Neutrophil (primary cell): ENCODE results near the gene TYW1.
"Not testable (repeated sequence)": the region's sequence is repeated elsewhere in the genome, so short reads cannot be mapped to it uniquely, and the experiment has no call there.

Experiments used
- H3K27ac ChIP-seq: fragments of 200-600 bp; sonication (generic); 2 replicates; pipeline ENCODE4 v1.5.1; 2016; ENCODE audit warnings: mild to moderate bottlenecking, moderate library complexity
- H3K27me3 ChIP-seq: fragments of 200-600 bp; sonication (generic); 2 replicates; pipeline ENCODE4 v1.6.0; 2016; ENCODE audit warnings: mild to moderate bottlenecking
- H3K36me3 ChIP-seq: fragments of 200-600 bp; sonication (generic); 2 replicates; pipeline ENCODE4 v1.5.1; 2017
- H3K4me1 ChIP-seq, 2 experiments: fragments of 200-600 bp in 1 of 2; sonication (generic) in 1 of 2; 1 replicate in 1 of 2; 2 replicates in 1 of 2; pipeline versions ENCODE4 v1.5.1 to v1.6.1; 2013 to 2016; ENCODE audit warnings: low read depth in 1 of 2, low read length in 1 of 2, mild to moderate bottlenecking in 1 of 2, moderate library complexity in 1 of 2; ENCODE audit not compliant: control insufficient read depth in 1 of 2, insufficient read depth in 1 of 2
- H3K4me3 ChIP-seq, 2 experiments: fragments of 200-600 bp in 1 of 2; sonication (generic) in 1 of 2; 1 replicate in 1 of 2; 2 replicates in 1 of 2; pipeline ENCODE4 v1.5.1; 2013 to 2016; ENCODE audit warnings: low read depth in 1 of 2, low read length in 1 of 2, mild to moderate bottlenecking in 1 of 2, moderate library complexity in 1 of 2
- H3K9me3 ChIP-seq: fragments of 200-600 bp; sonication (generic); 2 replicates; pipeline ENCODE4 v1.5.1; 2016
- TF ChIP-seq, protein P1 (sequence below): fragments of 200-600 bp; sonication (generic); IDR thresholded peaks from 2 replicates; pipeline ENCODE4 v1.5.1; 2016; ENCODE audit warnings: antibody characterized with exemption

Gene TYW1

DNA sequence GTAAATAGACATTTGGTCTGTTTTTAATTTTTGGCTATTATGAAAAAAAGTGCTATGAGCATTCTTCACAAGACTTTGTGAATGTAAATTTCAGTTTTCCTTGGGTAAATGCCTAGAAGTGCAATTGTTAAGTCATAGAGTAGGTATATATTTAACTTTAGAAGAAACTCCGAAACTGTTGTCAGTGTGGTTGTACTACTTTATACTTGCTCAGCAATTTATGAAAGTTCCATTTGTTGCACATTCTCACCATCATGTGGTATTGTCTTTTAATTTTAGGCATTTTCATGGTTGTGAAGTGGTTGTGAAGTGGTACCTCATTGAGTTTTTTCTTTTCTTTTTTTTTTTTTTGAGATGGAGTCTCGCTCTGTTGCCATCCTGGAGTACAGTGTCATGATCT lies 60.0 kb downstream of the TYW1 start:
- H3K4me3 ChIP-seq: no peak overlapping the region
- TF ChIP-seq, protein P1, sequence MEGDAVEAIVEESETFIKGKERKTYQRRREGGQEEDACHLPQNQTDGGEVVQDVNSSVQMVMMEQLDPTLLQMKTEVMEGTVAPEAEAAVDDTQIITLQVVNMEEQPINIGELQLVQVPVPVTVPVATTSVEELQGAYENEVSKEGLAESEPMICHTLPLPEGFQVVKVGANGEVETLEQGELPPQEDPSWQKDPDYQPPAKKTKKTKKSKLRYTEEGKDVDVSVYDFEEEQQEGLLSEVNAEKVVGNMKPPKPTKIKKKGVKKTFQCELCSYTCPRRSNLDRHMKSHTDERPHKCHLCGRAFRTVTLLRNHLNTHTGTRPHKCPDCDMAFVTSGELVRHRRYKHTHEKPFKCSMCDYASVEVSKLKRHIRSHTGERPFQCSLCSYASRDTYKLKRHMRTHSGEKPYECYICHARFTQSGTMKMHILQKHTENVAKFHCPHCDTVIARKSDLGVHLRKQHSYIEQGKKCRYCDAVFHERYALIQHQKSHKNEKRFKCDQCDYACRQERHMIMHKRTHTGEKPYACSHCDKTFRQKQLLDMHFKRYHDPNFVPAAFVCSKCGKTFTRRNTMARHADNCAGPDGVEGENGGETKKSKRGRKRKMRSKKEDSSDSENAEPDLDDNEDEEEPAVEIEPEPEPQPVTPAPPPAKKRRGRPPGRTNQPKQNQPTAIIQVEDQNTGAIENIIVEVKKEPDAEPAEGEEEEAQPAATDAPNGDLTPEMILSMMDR: no peak
- H3K9me3 ChIP-seq: no peaks in the 10 kb centered on the region
- H3K4me1 ChIP-seq: no peaks in the 10 kb centered on the region
- peaks cover 6% of the 10 kb centered on the region for H3K36me3 ChIP-seq
- H3K27me3 ChIP-seq: no peaks in the 10 kb centered on the region
- no peak overlapping the region for H3K27ac ChIP-seq

DNA sequence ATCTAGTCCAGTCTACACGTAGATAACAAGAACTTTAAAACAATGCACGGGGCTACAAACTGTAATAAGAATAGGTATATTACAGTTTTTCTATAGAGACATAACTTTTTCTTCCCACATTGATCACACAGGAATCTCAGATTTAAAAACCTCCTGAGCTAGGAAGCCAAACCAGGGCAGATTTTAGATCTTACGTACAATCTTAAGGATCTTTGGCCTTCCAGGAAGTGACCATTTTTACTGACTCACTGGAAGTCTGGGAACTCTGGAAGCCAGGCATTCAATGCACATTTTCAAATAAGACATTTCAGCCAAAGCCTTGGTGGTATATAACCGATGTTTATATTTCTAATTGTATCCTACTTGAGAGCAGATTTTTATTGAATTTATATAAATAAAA lies 64.7 kb downstream of the TYW1 start:
- not testable (repeated sequence) for H3K4me1 ChIP-seq, H3K27me3 ChIP-seq, H3K9me3 ChIP-seq, H3K27ac ChIP-seq, H3K36me3 ChIP-seq, H3K4me3 ChIP-seq

DNA sequence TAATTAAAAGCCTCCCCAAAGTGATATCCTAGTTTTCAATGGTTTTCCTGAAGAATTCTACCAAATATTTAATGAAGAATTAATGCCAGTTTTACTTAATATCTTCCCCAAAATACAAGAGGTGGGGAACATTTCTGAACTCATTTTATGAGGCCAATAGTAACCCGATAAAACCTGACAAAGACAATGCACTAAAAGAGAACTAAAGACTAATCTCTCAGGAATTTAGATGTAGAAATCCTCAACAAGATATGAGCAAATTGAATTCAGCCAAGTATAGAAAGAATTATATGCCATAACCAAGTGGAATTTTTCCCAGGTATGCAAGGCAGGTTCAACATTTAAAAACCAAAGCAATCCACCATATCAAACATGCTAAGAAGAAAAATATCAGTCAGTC lies 66.2 kb downstream of the TYW1 start:
- H3K36me3 ChIP-seq, H3K27ac ChIP-seq, H3K4me3 ChIP-seq, H3K9me3 ChIP-seq, H3K4me1 ChIP-seq, H3K27me3 ChIP-seq: not testable (repeated sequence)

GRCh38 chr7:67066950-67067622 lies 70.5 kb downstream of the TYW1 start:
- H3K27ac ChIP-seq, H3K27me3 ChIP-seq, H3K36me3 ChIP-seq, H3K4me3 ChIP-seq, H3K9me3 ChIP-seq, H3K4me1 ChIP-seq: not testable (repeated sequence)

GRCh38 chr7:67076120-67076519 lies 79.5 kb downstream of the TYW1 start:
- not testable (repeated sequence) for H3K27me3 ChIP-seq

DNA sequence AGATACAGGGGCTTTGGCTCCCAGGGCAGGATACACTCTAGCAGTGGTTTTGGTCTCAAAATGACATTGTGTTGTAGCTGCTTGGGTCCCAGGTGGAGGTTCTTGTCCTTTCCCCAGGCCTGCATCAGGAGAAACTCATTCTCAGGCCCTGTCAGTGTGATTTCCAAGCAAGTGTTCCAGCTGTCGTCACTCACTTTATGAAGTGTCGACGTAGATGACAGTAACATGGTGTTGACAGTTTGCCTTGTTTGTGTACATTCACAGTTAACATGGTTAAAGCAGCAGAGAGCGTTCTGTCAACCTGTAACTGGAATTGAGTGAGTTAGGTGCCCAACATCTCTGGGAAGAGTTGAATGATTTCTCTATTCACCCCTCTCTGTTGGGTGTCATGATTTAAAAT lies 86.2 kb downstream of the TYW1 start:
- not testable (repeated sequence) for H3K27me3 ChIP-seq

More at GRCh38 chr7:67076120-67076519, 79.5 kb downstream of the TYW1 start:
- H3K27ac ChIP-seq, H3K4me1 ChIP-seq, H3K36me3 ChIP-seq, H3K9me3 ChIP-seq, H3K4me3 ChIP-seq: not testable (repeated sequence)

DNA sequence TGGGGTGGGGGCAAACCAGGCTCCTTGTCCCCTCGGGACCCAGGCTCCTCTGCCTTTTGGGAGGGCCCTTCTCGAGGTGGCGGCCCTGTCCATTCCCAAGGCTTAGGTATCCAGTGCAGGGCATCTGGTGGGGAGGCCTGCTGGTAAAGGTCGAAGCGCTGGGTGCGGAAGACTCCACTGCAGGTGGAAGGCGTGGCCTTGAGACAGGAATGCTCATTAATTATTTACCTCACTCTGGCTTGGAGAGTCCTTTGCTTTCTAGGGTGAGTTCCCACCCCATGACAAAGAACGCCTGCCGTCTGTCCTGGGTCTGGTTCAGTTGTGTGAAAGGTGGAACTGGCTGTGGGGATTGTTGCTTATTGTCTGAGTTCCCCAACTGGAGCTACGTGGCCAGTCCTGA lies 92.6 kb downstream of the TYW1 start:
- H3K36me3 ChIP-seq, H3K27me3 ChIP-seq, H3K9me3 ChIP-seq, H3K4me3 ChIP-seq, H3K4me1 ChIP-seq, H3K27ac ChIP-seq: not testable (repeated sequence)

More for the DNA sequence above, 86.2 kb downstream of the TYW1 start:
- not testable (repeated sequence) for H3K4me1 ChIP-seq, H3K36me3 ChIP-seq, H3K9me3 ChIP-seq, H3K4me3 ChIP-seq, H3K27ac ChIP-seq

GRCh38 chr7:67091053-67091452 lies 94.4 kb downstream of the TYW1 start:
- not testable (repeated sequence) for H3K9me3 ChIP-seq, H3K27ac ChIP-seq, H3K4me3 ChIP-seq, H3K4me1 ChIP-seq, H3K27me3 ChIP-seq, H3K36me3 ChIP-seq

- H3K4me3 ChIP-seq, H3K4me1 ChIP-seq, H3K36me3 ChIP-seq, H3K27me3 ChIP-seq, H3K9me3 ChIP-seq, H3K27ac ChIP-seq: not testable (repeated sequence)
Measured at GRCh38 chr7:67098031-67098430, 101.4 kb downstream of the TYW1 start.

DNA sequence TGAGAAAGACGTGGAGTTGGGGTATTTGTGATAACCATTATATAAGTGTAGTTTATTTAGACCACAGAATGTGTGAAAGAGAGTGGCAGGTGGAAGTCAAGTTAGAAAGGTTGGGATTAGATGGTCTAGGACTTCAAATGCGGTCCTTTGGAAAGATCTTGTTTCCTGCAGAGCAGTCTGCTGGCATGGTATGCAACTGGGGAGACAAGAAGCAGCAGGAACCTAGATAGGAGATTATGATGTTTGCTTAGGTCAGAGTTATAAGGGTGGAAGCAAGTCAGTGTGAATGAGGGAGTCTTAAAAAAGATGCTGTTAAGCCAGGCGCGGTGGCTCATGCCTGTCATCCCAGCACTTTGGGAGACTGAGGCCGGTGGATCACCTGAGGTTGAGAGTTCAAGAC lies 102.8 kb downstream of the TYW1 start:
- not testable (repeated sequence) for H3K4me1 ChIP-seq, H3K4me3 ChIP-seq, H3K27me3 ChIP-seq, H3K27ac ChIP-seq, H3K36me3 ChIP-seq, H3K9me3 ChIP-seq

- H3K4me1 ChIP-seq, H3K4me3 ChIP-seq, H3K36me3 ChIP-seq, H3K27ac ChIP-seq, H3K9me3 ChIP-seq, H3K27me3 ChIP-seq: not testable (repeated sequence)
Measured at GRCh38 chr7:67100038-67100437, 103.4 kb downstream of the TYW1 start.
